ENCODE data around the gene MUC4.

GRCh38 chr3:195805181-195805580 lies 6.5 kb downstream of the MUC4 start:
- no peak for TF ChIP-seq POLR2A (IDR thresholded peaks at IDR 0.05; ENCODE audit: low read depth, low read length)
- TF ChIP-seq POLR2AphosphoS5 (IDR thresholded peaks at IDR 0.05; ENCODE audit: low read depth, low read length): no peak
- TF ChIP-seq TAF1 (IDR thresholded peaks at IDR 0.05; ENCODE audit: low read depth, low read length): no peak
- no peak for TF ChIP-seq POU2F2 (IDR thresholded peaks at IDR 0.05; ENCODE audit: low read depth, low read length)
- TF ChIP-seq PAX5 (IDR thresholded peaks at IDR 0.05; ENCODE audit: insufficient read depth, low read length, severe bottlenecking): no peak

All from GM12891 (cell line).